Neutrophil (primary cell): Measurements from ENCODE around the gene PCNX2.

Experiments
- H3K27ac ChIP-seq: fragments of 200-600 bp; sonication (generic); 2 replicates; pipeline ENCODE4 v1.5.1; 2016; ENCODE audit warnings: mild to moderate bottlenecking, moderate library complexity
- H3K27me3 ChIP-seq: fragments of 200-600 bp; sonication (generic); 2 replicates; pipeline ENCODE4 v1.6.0; 2016; ENCODE audit warnings: mild to moderate bottlenecking
- H3K36me3 ChIP-seq: fragments of 200-600 bp; sonication (generic); 2 replicates; pipeline ENCODE4 v1.5.1; 2017
- H3K4me1 ChIP-seq, 2 experiments: fragments of 200-600 bp in 1 of 2; sonication (generic) in 1 of 2; 1 replicate in 1 of 2; 2 replicates in 1 of 2; pipeline versions ENCODE4 v1.5.1 to v1.6.1; 2013 to 2016; ENCODE audit warnings: low read depth in 1 of 2, low read length in 1 of 2, mild to moderate bottlenecking in 1 of 2, moderate library complexity in 1 of 2; ENCODE audit not compliant: control insufficient read depth in 1 of 2, insufficient read depth in 1 of 2
- H3K4me3 ChIP-seq, 2 experiments: fragments of 200-600 bp in 1 of 2; sonication (generic) in 1 of 2; 1 replicate in 1 of 2; 2 replicates in 1 of 2; pipeline ENCODE4 v1.5.1; 2013 to 2016; ENCODE audit warnings: low read depth in 1 of 2, low read length in 1 of 2, mild to moderate bottlenecking in 1 of 2, moderate library complexity in 1 of 2
- H3K9me3 ChIP-seq: fragments of 200-600 bp; sonication (generic); 2 replicates; pipeline ENCODE4 v1.5.1; 2016
- TF ChIP-seq, protein P1 (sequence below): fragments of 200-600 bp; sonication (generic); IDR thresholded peaks from 2 replicates; pipeline ENCODE4 v1.5.1; 2016; ENCODE audit warnings: antibody characterized with exemption

PCNX2 gene

GRCh38 chr1:233031521-233031920 is 264.0 kb downstream of the PCNX2 start:
- Histone ChIP-seq H3K4me3 (no peak overlapping the region), H3K27me3 (no peaks in the 10 kb centered on the region), H3K9me3 (no peaks in the 10 kb centered on the region), H3K4me1 (no peaks in the 10 kb centered on the region), H3K36me3 (no peaks in the 10 kb centered on the region), H3K27ac (no peak overlapping the region)
- TF ChIP-seq, protein P1, sequence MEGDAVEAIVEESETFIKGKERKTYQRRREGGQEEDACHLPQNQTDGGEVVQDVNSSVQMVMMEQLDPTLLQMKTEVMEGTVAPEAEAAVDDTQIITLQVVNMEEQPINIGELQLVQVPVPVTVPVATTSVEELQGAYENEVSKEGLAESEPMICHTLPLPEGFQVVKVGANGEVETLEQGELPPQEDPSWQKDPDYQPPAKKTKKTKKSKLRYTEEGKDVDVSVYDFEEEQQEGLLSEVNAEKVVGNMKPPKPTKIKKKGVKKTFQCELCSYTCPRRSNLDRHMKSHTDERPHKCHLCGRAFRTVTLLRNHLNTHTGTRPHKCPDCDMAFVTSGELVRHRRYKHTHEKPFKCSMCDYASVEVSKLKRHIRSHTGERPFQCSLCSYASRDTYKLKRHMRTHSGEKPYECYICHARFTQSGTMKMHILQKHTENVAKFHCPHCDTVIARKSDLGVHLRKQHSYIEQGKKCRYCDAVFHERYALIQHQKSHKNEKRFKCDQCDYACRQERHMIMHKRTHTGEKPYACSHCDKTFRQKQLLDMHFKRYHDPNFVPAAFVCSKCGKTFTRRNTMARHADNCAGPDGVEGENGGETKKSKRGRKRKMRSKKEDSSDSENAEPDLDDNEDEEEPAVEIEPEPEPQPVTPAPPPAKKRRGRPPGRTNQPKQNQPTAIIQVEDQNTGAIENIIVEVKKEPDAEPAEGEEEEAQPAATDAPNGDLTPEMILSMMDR: no peak

DNA sequence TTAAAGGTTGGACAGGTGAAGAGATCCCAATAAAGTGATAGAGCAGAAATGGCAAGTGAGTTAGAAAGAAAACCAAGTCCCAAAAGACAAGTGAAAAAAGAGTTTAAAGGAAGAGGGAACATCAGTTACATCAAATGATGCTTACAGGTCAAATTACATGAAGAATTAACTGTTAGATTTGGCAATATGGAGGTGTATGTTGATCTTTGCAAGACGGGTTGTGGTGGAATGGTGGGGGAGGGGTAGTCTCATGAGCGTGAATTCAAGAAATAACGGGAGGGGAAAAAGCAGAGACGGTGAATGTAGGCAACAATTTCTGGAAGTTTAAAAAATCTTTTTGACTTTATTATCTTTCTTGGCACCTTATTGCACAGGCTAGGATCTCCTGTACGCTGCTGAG is 268.5 kb downstream of the PCNX2 start:
- no peaks in the 10 kb centered on the region for H3K36me3 ChIP-seq
- H3K27me3 ChIP-seq: no peaks in the 10 kb centered on the region
- H3K9me3 ChIP-seq: no peaks in the 10 kb centered on the region
- no peaks in the 10 kb centered on the region for H3K4me1 ChIP-seq
- TF ChIP-seq, protein P1: no peak
- H3K4me3 ChIP-seq: no peak overlapping the region
- no peak overlapping the region for H3K27ac ChIP-seq

DNA sequence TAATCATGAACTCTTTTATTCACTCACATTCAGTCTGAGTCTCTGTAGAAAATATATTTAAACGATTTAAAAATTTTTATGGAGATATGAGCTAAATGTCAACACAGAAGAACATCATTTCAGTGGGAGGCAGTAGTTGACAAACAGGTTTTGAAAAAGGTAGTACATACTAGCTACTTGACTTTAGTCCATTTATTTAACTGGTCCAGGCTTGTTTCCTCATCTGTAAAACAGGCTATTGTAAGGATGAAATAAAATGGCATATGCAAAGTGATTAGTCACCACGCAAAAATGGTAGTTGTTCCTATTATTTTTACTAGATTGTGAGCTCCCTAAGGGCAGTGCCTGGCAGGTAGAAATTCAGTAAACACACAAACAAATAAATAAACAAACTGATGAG is 270.0 kb downstream of the PCNX2 start:
- Histone ChIP-seq H3K9me3 (no peaks in the 10 kb centered on the region), H3K4me1 (peaks cover 0 to under 1% of the 10 kb centered on the region in 2 experiments), H3K36me3 (no peaks in the 10 kb centered on the region), H3K27ac (no peak overlapping the region), H3K4me3 (no peak overlapping the region), H3K27me3 (peaks cover under 1% of the 10 kb centered on the region)
- TF ChIP-seq, protein P1: no peak

DNA sequence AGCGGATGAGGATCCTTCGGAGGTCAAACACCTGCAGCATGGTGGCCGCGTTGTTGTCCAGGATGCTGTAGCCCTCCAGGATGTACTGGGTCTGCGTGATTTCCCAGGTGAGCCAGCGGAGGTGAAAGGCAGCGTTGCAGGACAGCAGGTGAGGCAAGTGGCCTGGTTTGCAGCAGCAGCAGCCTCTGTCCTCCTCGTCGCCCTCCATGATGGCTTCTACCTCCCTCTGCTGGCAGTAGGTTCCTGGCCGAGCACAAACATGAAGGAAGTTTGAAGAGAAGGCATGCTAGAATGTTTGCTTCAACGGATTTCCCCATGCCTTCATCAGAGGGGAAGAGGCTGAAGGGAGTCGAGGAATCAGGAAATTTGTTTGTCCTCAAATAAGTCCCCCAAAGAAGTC is 270.4 kb downstream of the PCNX2 start:
- H3K27ac ChIP-seq: no peak overlapping the region

GRCh38 chr1:233024199-233024598 is 271.3 kb downstream of the PCNX2 start:
- peaks cover 0 to 3% of the 10 kb centered on the region in 2 experiments for H3K4me1 ChIP-seq
- H3K9me3 ChIP-seq: no peaks in the 10 kb centered on the region
- H3K4me3 ChIP-seq: no peak overlapping the region
- TF ChIP-seq, protein P1: no peak
- peaks cover 6% of the 10 kb centered on the region for H3K27me3 ChIP-seq
- no peak overlapping the region for H3K27ac ChIP-seq
- H3K36me3 ChIP-seq: no peaks in the 10 kb centered on the region

More for the DNA sequence above, 270.4 kb downstream of the PCNX2 start:
- Histone ChIP-seq H3K36me3 (no peaks in the 10 kb centered on the region), H3K4me1 (peaks cover 0 to 3% of the 10 kb centered on the region in 2 experiments), H3K27me3 (peaks cover 4% of the 10 kb centered on the region), H3K4me3 (no peak overlapping the region), H3K9me3 (no peaks in the 10 kb centered on the region)
- TF ChIP-seq, protein P1: no peak

DNA sequence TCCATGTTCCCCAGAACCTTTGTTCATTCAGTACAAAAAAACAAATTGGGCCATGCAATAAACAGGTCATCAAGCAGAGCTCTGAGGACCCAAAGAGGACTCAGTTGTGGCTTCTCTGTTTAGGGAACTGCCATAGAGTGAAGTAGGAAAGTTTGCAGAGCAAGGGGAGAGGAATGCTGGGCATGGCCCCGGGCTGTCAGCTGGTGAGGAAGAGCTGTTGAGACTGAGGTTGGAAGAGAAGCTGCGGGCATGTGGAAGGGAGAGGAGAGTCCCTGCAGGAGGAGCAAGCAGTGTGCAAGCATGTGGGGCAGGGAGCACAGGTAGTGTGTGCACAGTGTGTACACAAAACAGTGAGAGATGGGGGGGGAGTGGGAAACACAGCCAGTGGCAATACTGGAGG is 273.3 kb downstream of the PCNX2 start:
- Histone ChIP-seq H3K4me1 (peaks cover 0 to 3% of the 10 kb centered on the region in 2 experiments), H3K9me3 (no peaks in the 10 kb centered on the region), H3K36me3 (no peaks in the 10 kb centered on the region), H3K27ac (no peak overlapping the region), H3K27me3 (peaks cover 6% of the 10 kb centered on the region), H3K4me3 (no peak overlapping the region)
- TF ChIP-seq, protein P1: no peak
